Activated CD4-positive, alpha-beta memory T cell treated with anti-CD3 and anti-CD28 coated beads, Interleukin-2, amount 10 ng/mL, durations not matched to agents 7 days and 5 days (primary cell): ENCODE measurements around the gene LAD1. TPM values are rescaled to one million over a fixed set of nuclear protein-coding genes. Genes with fewer than 3 reads are reported as not detected.

ENCODE experiments used
- CTCF ChIA-PET: fragments of 350-600 bp; sonication (Branson Sonifier 250); formaldehyde crosslinking; loops from one replicate; lab custom pipeline; 2021; ENCODE audit warnings: antibody characterized with exemption, inconsistent platforms; lab: Charles Lee
- POLR2A ChIA-PET: fragments of 350-600 bp; sonication (Branson Sonifier 250); formaldehyde crosslinking; loops from one replicate; lab custom pipeline; 2021; ENCODE audit warnings: antibody characterized with exemption; lab: Charles Lee
- DNase-seq: peaks from one replicate; pipeline ENCODE4 v3.0.0-alpha.2; 2020
- H3K27ac Mint-ChIP-seq: one replicate; pipeline ENCODE4 v1.8.0; 2021; ENCODE audit warnings: mild to moderate bottlenecking, mixed read lengths
- H3K27me3 Mint-ChIP-seq: one replicate; pipeline ENCODE4 v1.8.0; 2021; ENCODE audit warnings: mixed read lengths
- H3K36me3 Mint-ChIP-seq: one replicate; pipeline ENCODE4 v1.8.0; 2021; ENCODE audit warnings: low read depth, mixed read lengths
- H3K4me1 Mint-ChIP-seq: one replicate; pipeline ENCODE4 v1.8.0; 2021; ENCODE audit warnings: mixed read lengths
- H3K4me3 Mint-ChIP-seq: one replicate; pipeline ENCODE4 v1.8.0; 2021; ENCODE audit warnings: mild to moderate bottlenecking, mixed read lengths
- H3K9me3 Mint-ChIP-seq: one replicate; pipeline ENCODE4 v1.8.0; 2021; ENCODE audit warnings: mixed read lengths
- total RNA-seq, 2 experiments: library from RNA; stranded (reverse); gene quantifications; one replicate each; pipeline ENCODE4 v1.2.3, GENCODE V29; 2021

The LAD1 gene
- total RNA-seq, 2 experiments from 2014 or later, result not detected

DNA sequence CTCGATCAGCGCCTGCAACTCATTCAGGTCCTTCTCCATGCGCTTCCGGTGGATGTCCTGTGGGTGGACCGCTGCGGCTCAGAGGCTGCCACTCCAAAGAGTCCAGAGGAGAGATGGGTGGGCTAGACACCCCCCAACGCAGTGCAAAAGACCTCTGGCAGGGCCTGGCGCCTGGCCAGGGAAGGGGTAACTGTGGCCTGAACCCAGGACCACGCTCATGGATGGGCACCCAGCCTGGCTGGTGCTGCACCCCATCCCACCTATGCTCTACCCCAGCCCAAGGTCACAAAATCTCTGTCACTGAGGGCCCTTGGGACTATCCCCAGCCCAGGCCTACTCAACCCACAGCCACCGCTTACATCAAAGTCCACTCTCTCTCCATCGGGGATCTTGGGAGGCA is 33.9 kb downstream of the LAD1 start:
- DNase-seq, result no peak
- POLR2A ChIA-PET, result no interaction called here
- H3K4me3 Mint-ChIP-seq, result no peak overlapping the region
- H3K36me3 Mint-ChIP-seq, result no peaks in the 10 kb centered on the region
- no peaks in the 10 kb centered on the region for H3K9me3 Mint-ChIP-seq
- no peak overlapping the region for H3K27ac Mint-ChIP-seq
- CTCF ChIA-PET, result no interaction called here
- H3K4me1 Mint-ChIP-seq, result no peaks in the 10 kb centered on the region
- peaks cover 9% of the 10 kb centered on the region for H3K27me3 Mint-ChIP-seq

DNA sequence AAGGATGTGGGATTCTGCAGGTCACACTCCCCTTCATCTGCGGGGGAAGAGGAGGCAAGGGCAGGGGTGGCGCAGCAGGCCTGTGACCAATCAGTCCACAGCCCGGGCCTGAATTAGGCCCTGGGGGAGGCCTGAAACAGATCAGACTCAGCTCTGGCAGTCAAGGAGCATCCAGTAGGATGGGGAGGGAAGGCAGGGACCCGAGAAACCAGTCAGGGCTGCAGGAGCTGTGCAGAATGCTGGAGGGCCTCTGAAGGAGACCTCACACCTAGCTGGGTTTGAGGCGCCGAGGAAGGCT is 34.4 kb downstream of the LAD1 start:
- ChIA-PET CTCF (no interaction called here), POLR2A (no interaction called here)
- no peaks in the 10 kb centered on the region for H3K9me3 Mint-ChIP-seq
- H3K36me3 Mint-ChIP-seq, result no peaks in the 10 kb centered on the region
- H3K27me3 Mint-ChIP-seq, result peaks cover 9% of the 10 kb centered on the region
- no peaks in the 10 kb centered on the region for H3K4me1 Mint-ChIP-seq
- DNase-seq, result no peak
- H3K27ac Mint-ChIP-seq, result no peak overlapping the region
- no peak overlapping the region for H3K4me3 Mint-ChIP-seq

DNA sequence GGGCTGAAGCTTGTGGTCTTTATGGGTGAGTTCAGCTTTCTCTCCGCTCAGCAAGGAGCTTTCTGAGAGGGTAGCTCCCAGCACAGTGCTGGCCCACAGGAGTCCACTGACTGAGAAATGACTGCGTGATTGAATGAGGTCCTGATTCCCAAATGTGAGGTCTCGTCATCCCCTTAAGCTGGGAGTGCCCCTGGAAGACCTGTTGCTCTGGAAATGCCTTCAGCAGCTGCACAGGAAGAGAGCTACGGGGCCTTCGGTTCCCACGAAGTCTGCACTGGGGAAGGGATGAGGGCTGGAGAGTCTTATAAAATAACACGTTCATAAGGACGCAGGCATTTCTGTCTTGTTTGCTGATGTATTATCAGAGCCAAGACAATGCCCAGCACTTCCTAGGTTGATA is 35.7 kb downstream of the LAD1 start:
- H3K4me1 Mint-ChIP-seq, result no peaks in the 10 kb centered on the region
- POLR2A ChIA-PET, result no interaction called here

GRCh38 chr1:201362906-201363305 is 36.2 kb downstream of the LAD1 start:
- DNase-seq, result no peak
- ChIA-PET CTCF (interaction anchor here (1.2 to 2.0 kb wide), 3 partner anchors 14 to 108 kb away, joined by 3 to 7 read pairs (median 7); no protein-coding TSS in a partner anchor), POLR2A (no interaction called here)
- no peaks in the 10 kb centered on the region for H3K4me1 Mint-ChIP-seq
- no peaks in the 10 kb centered on the region for H3K36me3 Mint-ChIP-seq
- H3K27ac Mint-ChIP-seq, result no peak overlapping the region
- H3K4me3 Mint-ChIP-seq, result no peak overlapping the region
- H3K27me3 Mint-ChIP-seq, result peaks cover 5% of the 10 kb centered on the region
- H3K9me3 Mint-ChIP-seq, result no peaks in the 10 kb centered on the region

More for the DNA sequence above, 35.7 kb downstream of the LAD1 start:
- DNase-seq, result no peak
- no peak overlapping the region for H3K4me3 Mint-ChIP-seq
- no peaks in the 10 kb centered on the region for H3K9me3 Mint-ChIP-seq
- H3K27ac Mint-ChIP-seq, result no peak overlapping the region
- CTCF ChIA-PET, result interaction anchor here (1.5 to 2.0 kb wide), 2 partner anchors 15 to 17 kb away, joined by 3 to 7 read pairs; no protein-coding TSS in a partner anchor
- no peaks in the 10 kb centered on the region for H3K36me3 Mint-ChIP-seq
- H3K27me3 Mint-ChIP-seq, result peaks cover 5% of the 10 kb centered on the region

DNA sequence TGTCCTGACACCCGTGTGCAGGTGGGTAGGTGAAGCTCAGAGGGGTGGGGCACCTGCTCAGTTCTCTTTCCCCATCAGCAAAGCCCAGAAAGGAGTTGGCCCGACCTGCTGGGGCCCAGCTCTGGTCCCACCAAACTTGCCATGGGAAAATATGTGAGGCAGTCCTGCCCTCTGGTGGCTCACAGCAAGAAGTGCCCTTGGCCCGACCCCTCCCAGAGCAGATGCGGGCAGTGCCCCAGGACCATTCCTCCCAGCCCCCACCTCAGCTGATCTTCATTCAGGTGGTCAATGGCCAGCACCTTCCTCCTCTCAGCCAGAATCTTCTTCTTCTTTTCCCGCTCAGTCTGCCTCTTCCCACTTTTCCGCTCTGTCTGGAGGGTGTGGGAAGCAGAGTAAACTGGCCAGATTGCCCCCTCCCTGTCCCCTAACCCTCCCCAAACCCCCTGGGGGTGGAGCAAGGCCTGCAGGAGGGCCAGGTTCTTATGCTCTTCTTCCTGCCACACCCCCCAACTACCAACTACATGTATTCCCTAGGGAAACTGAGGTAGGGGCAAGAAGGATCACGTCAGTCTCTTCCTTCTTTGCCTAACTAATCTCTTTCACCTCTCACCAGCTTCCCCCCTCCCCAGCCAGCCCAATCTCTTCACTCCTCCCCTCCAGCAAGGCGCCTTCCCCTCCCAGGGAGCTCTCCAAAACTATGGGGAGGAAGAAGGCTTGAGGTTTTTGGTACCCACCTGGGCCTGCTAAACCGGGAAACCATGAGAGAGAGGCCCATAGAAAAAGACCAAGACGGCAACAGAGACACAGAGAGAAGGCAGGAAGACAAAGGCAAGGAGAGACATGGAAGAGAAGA is 37.2 kb downstream of the LAD1 start:
- Mint-ChIP-seq H3K27ac (no peak overlapping the region), H3K36me3 (no peaks in the 10 kb centered on the region), H3K4me1 (no peaks in the 10 kb centered on the region), H3K27me3 (peaks cover 5% of the 10 kb centered on the region), H3K4me3 (no peak overlapping the region), H3K9me3 (no peaks in the 10 kb centered on the region)
- peak; percentile 25 for DNase-seq
- POLR2A ChIA-PET, result no interaction called here
- CTCF ChIA-PET, result interaction anchor here (1.0 to 2.0 kb wide), 8 partner anchors 12 to 108 kb away, joined by 3 to 7 read pairs (median 5); no protein-coding TSS in a partner anchor

- no peaks in the 10 kb centered on the region for H3K4me1 Mint-ChIP-seq
- ChIA-PET POLR2A (no interaction called here), CTCF (interaction anchor here (1.0 to 1.8 kb wide), 5 partner anchors 11 to 107 kb away, joined by 3 to 7 read pairs (median 4); no protein-coding TSS in a partner anchor)
- H3K36me3 Mint-ChIP-seq, result no peaks in the 10 kb centered on the region
- H3K9me3 Mint-ChIP-seq, result no peaks in the 10 kb centered on the region
- peaks cover 5% of the 10 kb centered on the region for H3K27me3 Mint-ChIP-seq
- no peak overlapping the region for H3K27ac Mint-ChIP-seq
- DNase-seq, result no peak
- no peak overlapping the region for H3K4me3 Mint-ChIP-seq
Measured at GRCh38 chr1:201360901-201361651, 38.0 kb downstream of the LAD1 start.

GRCh38 chr1:201360486-201360885 is 38.6 kb downstream of the LAD1 start:
- no peaks in the 10 kb centered on the region for H3K9me3 Mint-ChIP-seq
- ChIA-PET POLR2A (no interaction called here), CTCF (interaction anchor here (1.6 to 1.8 kb wide), 2 partner anchors 12 to 14 kb away, joined by 6 to 7 read pairs; no protein-coding TSS in a partner anchor)
- H3K36me3 Mint-ChIP-seq, result no peaks in the 10 kb centered on the region
- DNase-seq, result no peak
- no peak overlapping the region for H3K4me3 Mint-ChIP-seq
- H3K27me3 Mint-ChIP-seq, result peaks cover 5% of the 10 kb centered on the region
- no peak overlapping the region for H3K27ac Mint-ChIP-seq
- H3K4me1 Mint-ChIP-seq, result no peaks in the 10 kb centered on the region

DNA sequence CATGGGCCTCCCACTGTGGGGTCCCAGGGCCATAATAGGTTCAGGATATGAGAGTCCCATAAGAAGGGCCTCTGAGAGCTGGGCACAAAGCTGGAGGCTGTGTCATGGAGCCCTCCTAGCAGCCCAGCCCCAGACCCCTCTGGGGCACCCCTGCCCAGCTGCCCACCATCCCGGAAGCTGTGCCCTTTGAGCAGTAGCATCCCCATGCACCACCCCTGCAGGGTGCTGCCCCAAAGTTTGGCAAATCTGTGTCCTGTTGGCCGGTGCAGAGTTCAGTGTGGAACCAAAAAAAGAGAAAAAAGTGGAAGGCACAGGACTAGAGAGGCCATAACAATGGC is 39.3 kb downstream of the LAD1 start:
- ChIA-PET CTCF (interaction anchor here (1.6 kb wide), 1 partner anchor 13 kb away, joined by 6 read pairs; no protein-coding TSS in a partner anchor), POLR2A (no interaction called here)
- H3K36me3 Mint-ChIP-seq, result no peaks in the 10 kb centered on the region
- no peaks in the 10 kb centered on the region for H3K9me3 Mint-ChIP-seq
- H3K4me1 Mint-ChIP-seq, result no peaks in the 10 kb centered on the region
- peaks cover 5% of the 10 kb centered on the region for H3K27me3 Mint-ChIP-seq
- no peak overlapping the region for H3K27ac Mint-ChIP-seq
- no peak overlapping the region for H3K4me3 Mint-ChIP-seq
- DNase-seq, result no peak

- no peak for DNase-seq
- H3K27me3 Mint-ChIP-seq, result peaks cover 5% of the 10 kb centered on the region
- CTCF ChIA-PET, result no interaction called here
- H3K9me3 Mint-ChIP-seq, result no peaks in the 10 kb centered on the region
- POLR2A ChIA-PET, result no interaction called here
- H3K27ac Mint-ChIP-seq, result no peak overlapping the region
- H3K4me3 Mint-ChIP-seq, result no peak overlapping the region
- H3K36me3 Mint-ChIP-seq, result no peaks in the 10 kb centered on the region
- H3K4me1 Mint-ChIP-seq, result no peaks in the 10 kb centered on the region
Measured at GRCh38 chr1:201359031-201359872, 39.9 kb downstream of the LAD1 start.

DNA sequence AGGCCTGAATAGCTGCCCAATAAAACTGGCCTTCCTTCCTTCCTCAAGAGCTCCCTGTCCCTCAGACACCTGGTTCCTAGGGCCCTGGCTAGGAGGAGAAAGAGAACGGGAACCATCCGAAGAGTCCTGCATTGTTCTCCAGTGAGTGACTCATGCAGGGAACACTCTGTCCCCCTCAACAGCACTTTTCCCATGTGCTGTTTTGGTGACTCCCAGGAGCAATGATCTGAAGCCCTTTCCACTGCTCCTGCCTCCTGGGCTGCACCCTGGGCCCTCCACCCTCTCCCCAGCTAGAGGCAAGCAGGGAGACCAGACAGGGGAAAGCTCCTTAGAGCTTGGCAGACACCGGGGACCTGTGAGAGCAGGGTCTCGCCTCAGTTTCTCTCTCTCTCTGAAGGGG is 40.5 kb downstream of the LAD1 start:
- Mint-ChIP-seq H3K27ac (no peak overlapping the region), H3K4me1 (no peaks in the 10 kb centered on the region), H3K27me3 (peaks cover 7% of the 10 kb centered on the region), H3K4me3 (no peak overlapping the region), H3K9me3 (no peaks in the 10 kb centered on the region), H3K36me3 (no peaks in the 10 kb centered on the region)
- DNase-seq, result no peak
- CTCF ChIA-PET, result no interaction called here
- POLR2A ChIA-PET, result no interaction called here

GRCh38 chr1:201357636-201358348 is 41.3 kb downstream of the LAD1 start:
- H3K9me3 Mint-ChIP-seq, result no peaks in the 10 kb centered on the region
- ChIA-PET CTCF (no interaction called here), POLR2A (no interaction called here)
- H3K4me1 Mint-ChIP-seq, result no peaks in the 10 kb centered on the region
- DNase-seq, result no peak
- H3K4me3 Mint-ChIP-seq, result no peak overlapping the region
- no peak overlapping the region for H3K27ac Mint-ChIP-seq
- no peaks in the 10 kb centered on the region for H3K36me3 Mint-ChIP-seq
- H3K27me3 Mint-ChIP-seq, result peaks cover 5% of the 10 kb centered on the region

DNA sequence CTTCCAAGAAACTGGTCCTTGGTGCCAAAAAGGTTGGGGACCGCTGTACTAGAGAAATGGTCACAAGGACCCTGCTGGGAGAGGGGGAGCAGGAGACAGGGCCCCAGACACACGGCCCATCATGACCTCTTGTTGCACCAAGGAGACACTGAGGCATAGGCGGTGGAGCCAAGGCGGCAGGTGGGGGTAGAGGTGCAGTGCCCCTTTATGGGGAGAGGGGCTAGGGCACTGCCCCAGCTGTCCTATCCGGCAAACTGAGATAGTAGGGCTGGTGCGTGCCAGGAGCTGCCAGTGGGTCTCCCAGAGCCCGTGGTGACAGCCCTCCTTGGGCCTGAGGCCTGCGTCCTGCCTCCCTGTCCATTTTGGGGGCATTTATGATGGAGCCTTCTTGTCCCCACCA is 41.9 kb downstream of the LAD1 start:
- ChIA-PET CTCF (no interaction called here), POLR2A (no interaction called here)
- no peak overlapping the region for H3K27ac Mint-ChIP-seq
- no peaks in the 10 kb centered on the region for H3K36me3 Mint-ChIP-seq
- H3K27me3 Mint-ChIP-seq, result peaks cover 5% of the 10 kb centered on the region
- no peaks in the 10 kb centered on the region for H3K4me1 Mint-ChIP-seq
- no peak for DNase-seq
- no peak overlapping the region for H3K4me3 Mint-ChIP-seq
- H3K9me3 Mint-ChIP-seq, result no peaks in the 10 kb centered on the region
